Measurements from ENCODE around the gene PRKAG1.

PRKAG1 gene

GRCh38 chr12:48966177-48966895 is 52.2 kb downstream of the PRKAG1 start:
- DNase-seq (ENCODE audit: low read depth): no peak

GRCh38 chr12:48965298-48965838 is 53.2 kb downstream of the PRKAG1 start:
- DNase-seq (ENCODE audit: low read depth): no peak

DNA sequence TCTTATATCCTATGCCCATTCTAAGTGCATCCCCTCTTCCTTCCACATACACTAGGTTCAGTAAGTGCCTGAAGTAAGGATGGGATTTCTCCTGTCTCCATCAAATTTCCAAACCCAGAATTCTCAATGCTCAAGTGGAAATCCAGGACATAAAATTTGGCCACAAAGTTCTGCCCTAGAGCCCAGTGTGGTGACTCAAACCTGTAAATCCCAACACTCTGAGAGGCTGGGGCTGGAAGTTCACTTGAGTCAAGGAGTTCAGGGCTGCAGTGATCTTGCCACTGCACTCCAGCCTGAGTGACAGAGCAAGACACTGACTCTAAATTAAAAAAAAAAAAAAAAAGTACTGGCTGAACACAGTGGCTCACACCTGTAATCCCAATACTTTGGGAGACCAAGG is 56.8 kb downstream of the PRKAG1 start:
- no peak for DNase-seq (ENCODE audit: low read depth)

DNA sequence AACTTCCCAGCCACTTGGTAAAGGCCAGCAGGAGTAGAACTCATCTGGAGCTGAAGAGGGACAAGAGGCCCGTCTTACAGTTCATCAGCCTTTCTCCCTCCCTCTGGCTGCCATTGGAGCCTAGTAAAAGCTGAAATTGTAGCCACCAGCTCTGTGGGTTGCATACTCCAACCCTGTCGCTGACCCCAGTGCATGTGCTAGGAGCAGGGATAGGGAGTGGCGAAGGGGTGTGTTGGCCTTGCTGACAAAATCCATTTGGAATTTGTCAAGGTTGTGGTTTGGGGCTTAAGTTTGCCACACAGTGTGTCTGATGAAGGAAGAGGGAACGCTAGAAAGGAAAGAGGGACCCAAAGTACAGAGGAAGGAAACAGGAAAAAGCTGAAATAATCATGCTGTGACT is 57.2 kb downstream of the PRKAG1 start:
- DNase-seq (ENCODE audit: low read depth): no peak

DNA sequence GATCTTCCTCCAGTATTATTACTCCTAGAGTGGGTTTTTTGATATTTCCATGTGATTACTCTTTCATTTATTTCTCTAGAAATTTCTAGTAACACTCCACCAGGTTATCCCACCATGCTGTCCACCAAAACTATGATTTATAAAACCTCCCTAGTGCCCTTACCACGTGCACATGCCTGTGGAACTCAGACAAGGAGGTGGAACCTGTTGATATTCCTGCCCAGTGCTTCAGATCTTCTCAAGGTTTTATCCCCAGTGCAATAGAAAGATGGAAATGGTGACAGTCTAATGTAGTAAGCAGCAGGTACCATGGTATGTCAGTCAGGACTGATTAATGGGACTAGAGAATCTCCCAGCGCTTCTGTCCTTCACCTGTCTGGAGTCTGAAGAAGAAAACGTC is 57.7 kb downstream of the PRKAG1 start:
- no peak for DNase-seq (ENCODE audit: low read depth)

DNA sequence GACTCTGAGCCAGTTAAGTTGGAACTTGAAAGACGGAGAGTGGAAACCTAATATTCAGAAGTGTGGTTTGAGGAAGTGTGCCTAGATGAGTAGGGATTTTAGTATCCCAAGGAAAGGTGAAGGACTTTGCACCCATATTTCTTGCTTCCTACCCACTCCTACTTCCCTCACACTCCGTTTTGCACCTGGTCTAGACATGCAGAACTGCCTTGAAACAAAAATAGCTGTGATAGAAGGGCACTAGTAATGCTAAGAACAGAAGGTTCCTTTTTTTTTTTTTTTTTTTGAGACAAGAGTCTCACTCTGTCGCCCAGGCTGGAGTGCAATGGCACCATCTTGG is 60.6 kb downstream of the PRKAG1 start:
- DNase-seq (ENCODE audit: low read depth): no peak

GRCh38 chr12:48957141-48958048 is 61.2 kb downstream of the PRKAG1 start, which contains the start of gene ARF3:
ARF3 (minus strand) TSS chr12:48957487; CDS start chr12:48941095, 16,392 bp downstream.
- DNase-seq (ENCODE audit: low read depth): peak; percentile 90

DNA sequence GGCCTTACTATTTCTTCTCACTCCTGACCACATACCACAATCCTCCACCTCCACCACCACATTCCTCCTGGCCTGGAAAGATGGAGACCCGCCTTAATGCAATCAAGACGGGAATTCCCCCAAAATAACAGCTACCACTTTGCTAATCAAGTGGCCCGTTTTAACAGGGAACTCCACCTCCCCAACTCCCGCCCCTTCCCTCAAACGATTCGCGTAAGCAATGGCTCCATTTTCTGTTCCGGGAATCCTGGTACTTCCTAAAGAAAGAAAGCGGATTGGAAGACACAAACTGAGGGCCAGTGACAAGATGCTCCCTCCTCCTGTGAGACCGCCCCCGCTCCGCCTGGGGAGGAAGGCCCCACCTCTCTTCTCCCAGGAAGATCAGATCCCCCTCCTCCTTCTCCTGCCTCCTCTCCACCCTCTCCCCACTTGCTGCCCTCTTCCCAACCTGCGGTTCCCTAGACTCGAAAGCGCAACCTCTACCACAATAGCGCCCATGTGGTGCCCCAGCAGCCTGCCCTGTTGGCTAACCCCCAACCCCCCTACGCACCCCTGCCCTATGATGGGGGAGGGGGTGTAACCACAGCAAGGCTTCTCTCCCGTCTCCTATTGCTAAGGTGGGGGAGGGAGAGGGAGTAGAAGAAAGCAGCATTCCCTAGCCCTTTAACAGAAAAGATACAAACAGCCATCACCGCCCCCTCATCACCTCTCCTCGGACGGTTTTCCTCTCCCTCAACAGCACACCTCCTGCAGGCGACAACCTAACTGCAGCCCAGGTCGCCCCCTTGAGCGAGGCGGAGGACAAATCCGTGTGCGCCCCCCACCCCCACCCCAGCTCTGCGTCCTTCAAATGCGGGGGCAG is 62.1 kb downstream of the PRKAG1 start:
- no peak for DNase-seq (ENCODE audit: low read depth)

GRCh38 chr12:48954841-48955501 is 63.6 kb downstream of the PRKAG1 start:
- DNase-seq (ENCODE audit: low read depth): no peak

- DNase-seq (ENCODE audit: low read depth): no peak
These were observed 64.5 kb downstream of the PRKAG1 start for GRCh38 chr12:48954061-48954460.

DNA sequence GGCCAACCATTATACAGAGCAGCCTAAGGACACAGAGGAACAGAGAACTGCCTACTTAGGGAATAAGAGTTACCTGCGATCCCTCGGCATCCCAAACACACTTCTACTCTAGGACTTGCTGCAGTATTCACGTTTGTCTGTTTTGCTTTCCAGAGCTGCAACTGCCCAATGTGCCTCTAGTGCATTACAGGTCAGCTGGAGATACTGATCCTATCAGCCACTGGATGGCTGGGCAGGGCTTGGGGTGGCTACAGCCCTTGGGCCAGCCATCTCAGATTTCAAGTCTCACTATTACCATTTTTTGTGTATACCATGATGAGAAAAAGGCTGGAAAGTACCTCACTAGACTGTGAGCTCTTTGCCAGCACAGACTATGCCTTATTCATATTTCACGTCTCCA is 65.9 kb downstream of the PRKAG1 start:
- DNase-seq (ENCODE audit: low read depth): no peak

Measured in stimulated activated CD4-positive, alpha-beta T cell treated with anti-CD3 and anti-CD28 coated beads, Interleukin-2, amount 100 ng/mL, for 4 hours (primary cell).